ENCODE measurements around the gene DLX6.

Gene DLX6

GRCh38 chr7:97024209-97025129 lies 19.1 kb downstream of the DLX6 start, which contains the start of gene DLX5:
TSS of gene DLX5 (minus strand) at chr7:97024831. CDS start at chr7:97024623, 208 bp downstream.
- no peaks in the 10 kb centered on the region for H3K36me3 ChIP-seq (replicated peaks; ENCODE audit: low read depth, low read length)
- H3K27me3 ChIP-seq (ENCODE audit: low read depth, low read length): no peaks in the 10 kb centered on the region
- no peak within 1 kb of the TSS for H3K27ac ChIP-seq (ENCODE audit: low read length)
- H2AFZ ChIP-seq (ENCODE audit: low read depth, low read length): no peak within 1 kb of the TSS
- no peaks in the 10 kb centered on the region for H4K20me1 ChIP-seq (ENCODE audit: insufficient read depth, low read length)
- no peaks in the 10 kb centered on the region for H3K9me3 ChIP-seq (ENCODE audit: insufficient read depth, low read length)
- peaks cover 6% of the 10 kb centered on the region; the same call in 1 of the 2 replicates for H3K4me1 ChIP-seq (ENCODE audit: low read length)
- no peaks in the 10 kb centered on the region for H3K79me2 ChIP-seq (ENCODE audit: low read length)
- H3K4me2 ChIP-seq (ENCODE audit: low read length): no peak within 1 kb of the TSS
- H3K9ac ChIP-seq (ENCODE audit: low read length): no peak within 1 kb of the TSS
- H3K4me3 ChIP-seq (ENCODE audit: low read length): no peak within 1 kb of the TSS
- no peak for TF ChIP-seq EZH2phosphoT487 (IDR thresholded peaks at IDR 0.05; ENCODE audit: low read depth)
- TF ChIP-seq CTCF (IDR thresholded peaks at IDR 0.05; ENCODE audit: low read depth, low read length): no peak

GRCh38 chr7:97025130-97025499 lies 19.8 kb downstream of the DLX6 start:
- H3K79me2 ChIP-seq (ENCODE audit: low read length): no peaks in the 10 kb centered on the region
- no peak overlapping the region for H2AFZ ChIP-seq (ENCODE audit: low read depth, low read length)
- no peaks in the 10 kb centered on the region for H3K9me3 ChIP-seq (ENCODE audit: insufficient read depth, low read length)
- TF ChIP-seq CTCF (IDR thresholded peaks at IDR 0.05; ENCODE audit: low read depth, low read length): no peak
- TF ChIP-seq EZH2phosphoT487 (IDR thresholded peaks at IDR 0.05; ENCODE audit: low read depth): no peak
- H3K9ac ChIP-seq (ENCODE audit: low read length): no peak overlapping the region
- H3K27me3 ChIP-seq (ENCODE audit: low read depth, low read length): no peaks in the 10 kb centered on the region
- H3K27ac ChIP-seq (ENCODE audit: low read length): no peak overlapping the region
- H3K36me3 ChIP-seq (replicated peaks; ENCODE audit: low read depth, low read length): no peaks in the 10 kb centered on the region
- no peak overlapping the region for H3K4me3 ChIP-seq (ENCODE audit: low read length)
- H3K4me2 ChIP-seq (ENCODE audit: low read length): no peak overlapping the region
- no peaks in the 10 kb centered on the region for H4K20me1 ChIP-seq (ENCODE audit: insufficient read depth, low read length)
- peaks cover 6% of the 10 kb centered on the region; the same call in 1 of the 2 replicates for H3K4me1 ChIP-seq (ENCODE audit: low read length)

GRCh38 chr7:97025983-97026714 lies 20.8 kb downstream of the DLX6 start:
- TF ChIP-seq CTCF (IDR thresholded peaks at IDR 0.05; ENCODE audit: low read depth, low read length) (no peak), EZH2phosphoT487 (IDR thresholded peaks at IDR 0.05; ENCODE audit: low read depth) (no peak)
- Histone ChIP-seq H4K20me1 (ENCODE audit: insufficient read depth, low read length) (no peaks in the 10 kb centered on the region), H3K4me1 (ENCODE audit: low read length) (peaks cover 6% of the 10 kb centered on the region; the same call in 1 of the 2 replicates), H3K27ac (ENCODE audit: low read length) (no peak overlapping the region), H3K4me2 (ENCODE audit: low read length) (no peak overlapping the region), H3K79me2 (ENCODE audit: low read length) (no peaks in the 10 kb centered on the region), H3K36me3 (replicated peaks; ENCODE audit: low read depth, low read length) (no peaks in the 10 kb centered on the region), H3K9me3 (ENCODE audit: insufficient read depth, low read length) (no peaks in the 10 kb centered on the region), H3K4me3 (ENCODE audit: low read length) (no peak overlapping the region), H2AFZ (ENCODE audit: low read depth, low read length) (no peak overlapping the region), H3K9ac (ENCODE audit: low read length) (no peak overlapping the region), H3K27me3 (ENCODE audit: low read depth, low read length) (no peaks in the 10 kb centered on the region)

Data from OCI-LY3 (cell line).